GM12865 (cell line): ENCODE results near the gene RTN4R.

ENCODE experiments used
- DNase-seq: peaks from one replicate; pipeline ENCODE4 v3.0.0; 2010; ENCODE audit warnings: low read depth
- H3K4me3 ChIP-seq: 2 replicates; pipeline ENCODE4 v1.5.1; 2011; ENCODE audit warnings: mild to moderate bottlenecking, low read depth, low read length, control low read depth
- CTCF ChIP-seq: IDR thresholded peaks from 2 replicates; pipeline ENCODE4 v1.5.1; 2011; ENCODE audit warnings: low read length, control low read depth, low read depth, inconsistent platforms; ENCODE audit not compliant: insufficient read depth; ENCODE audit errors: missing control alignments

The RTN4R gene

GRCh38 chr22:20206709-20207215 lies 61.4 kb downstream of the RTN4R start:
- no peak for DNase-seq
- H3K4me3 ChIP-seq, result peak overlapping the region; percentile 68
- TF ChIP-seq CTCF, result no peak

GRCh38 chr22:20205964-20206708 lies 62.0 kb downstream of the RTN4R start:
- peak overlapping the region; percentile 68 for H3K4me3 ChIP-seq
- peak; percentile 78 for DNase-seq
- TF ChIP-seq CTCF, result no peak

- TF ChIP-seq CTCF, result no peak
- H3K4me3 ChIP-seq, result no peak overlapping the region
Measured at GRCh38 chr22:20205464-20205963, 62.6 kb downstream of the RTN4R start.

GRCh38 chr22:20204806-20205205 lies 63.3 kb downstream of the RTN4R start:
- H3K4me3 ChIP-seq, result no peak overlapping the region
- TF ChIP-seq CTCF, result no peak
- DNase-seq, result no peak

More at GRCh38 chr22:20205464-20205963, 62.6 kb downstream of the RTN4R start:
- DNase-seq, result no peak

- no peak for TF ChIP-seq CTCF
- no peak for DNase-seq
- H3K4me3 ChIP-seq, result no peak overlapping the region
Measured at GRCh38 chr22:20204311-20204710, 63.8 kb downstream of the RTN4R start.

- DNase-seq, result no peak
- H3K4me3 ChIP-seq, result no peak overlapping the region
- TF ChIP-seq CTCF, result no peak
Measured at GRCh38 chr22:20203552-20204201, 64.4 kb downstream of the RTN4R start.
